WTC11 (cell line): Measurements from ENCODE around the gene CCDC92. TPM values are rescaled to one million over a fixed set of nuclear protein-coding genes. Genes with fewer than 3 reads are reported as not detected.
A peak's percentile ranks its signal among the peaks of the same experiment; 100 is the strongest.

Experiments
- ATAC-seq: fragments of 200-7000 bp; cut with Tn5 transposase; 2 replicates; pipeline ENCODE4 v1.10.0; 2021; ENCODE audit warnings: mild to moderate bottlenecking, moderate library complexity
- CTCF ChIA-PET: fragments of 300-600 bp; sonication (Branson Sonifier 250); formaldehyde crosslinking; loops from one replicate; lab custom pipeline; 2021; ENCODE audit warnings: antibody characterized with exemption; lab: Charles Lee
- POLR2A ChIA-PET: fragments of 350-600 bp; sonication (Branson Sonifier 250); formaldehyde crosslinking; loops from one replicate; lab custom pipeline; 2021; ENCODE audit warnings: antibody characterized with exemption; lab: Charles Lee
- DNase-seq: peaks from one replicate; pipeline ENCODE4 v3.0.0; 2021; ENCODE audit warnings: low spot score
- H3K27ac Mint-ChIP-seq: 2 replicates; pipeline ENCODE4 v1.8.0; 2021; ENCODE audit warnings: mixed read lengths
- H3K27me3 Mint-ChIP-seq: 2 replicates; pipeline ENCODE4 v1.8.0; 2021; ENCODE audit warnings: low read depth, mild to moderate bottlenecking, moderate library complexity, mixed read lengths
- H3K36me3 Mint-ChIP-seq: 2 replicates; pipeline ENCODE4 v1.8.0; 2021; ENCODE audit warnings: mixed read lengths
- H3K4me1 Mint-ChIP-seq: 2 replicates; pipeline ENCODE4 v1.8.0; 2022; ENCODE audit warnings: mixed read lengths
- H3K4me3 Mint-ChIP-seq: 2 replicates; pipeline ENCODE4 v1.8.0; 2021; ENCODE audit warnings: mild to moderate bottlenecking, moderate library complexity, mixed read lengths
- H3K9me3 Mint-ChIP-seq: 2 replicates; pipeline ENCODE4 v1.8.0; 2021; ENCODE audit warnings: mixed read lengths
- ESRRA ChIP-seq: sonication (generic); formaldehyde crosslinking; IDR thresholded peaks from 2 replicates; pipeline ENCODE4 v1.8.1; 2022; ENCODE audit warnings: mild to moderate bottlenecking, missing genetic modification reagents, borderline replicate concordance
- FOXK1 ChIP-seq: sonication (generic); formaldehyde crosslinking; IDR thresholded peaks from 2 replicates; pipeline ENCODE4 v1.8.0; 2022; ENCODE audit warnings: mild to moderate bottlenecking, moderate library complexity, missing genetic modification reagents
- FOXP1 ChIP-seq: sonication (generic); formaldehyde crosslinking; IDR thresholded peaks from 2 replicates; pipeline ENCODE4 v1.8.0; 2022; ENCODE audit warnings: missing genetic modification reagents, mild to moderate bottlenecking, moderate library complexity, borderline replicate concordance
- GTF2I ChIP-seq: fragments of 250-450 bp; sonication (Bioruptor Pico); conservative IDR thresholded peaks from 2 replicates; pipeline ENCODE4 v1.4.0; 2021; ENCODE audit warnings: mild to moderate bottlenecking
- OVOL2 ChIP-seq: fragments of 250-450 bp; sonication (Bioruptor Pico); IDR thresholded peaks from 2 replicates; pipeline ENCODE4 v1.9.0; 2021; ENCODE audit warnings: mild to moderate bottlenecking, borderline replicate concordance
- SP1 ChIP-seq: sonication (generic); formaldehyde crosslinking; conservative IDR thresholded peaks from 2 replicates; pipeline ENCODE4 v1.8.1; 2022; ENCODE audit warnings: missing genetic modification reagents
- TCF7 ChIP-seq: sonication (generic); formaldehyde crosslinking; IDR thresholded peaks from 2 replicates; pipeline ENCODE4 v1.8.0; 2022; ENCODE audit warnings: mild to moderate bottlenecking, low read depth, missing genetic modification reagents, moderate library complexity
- TEAD1 ChIP-seq: sonication (generic); formaldehyde crosslinking; IDR thresholded peaks from 2 replicates; pipeline ENCODE4 v1.8.0; 2022; ENCODE audit warnings: mild to moderate bottlenecking, missing genetic modification reagents
- ZNF263 ChIP-seq: sonication (generic); formaldehyde crosslinking; IDR thresholded peaks from 2 replicates; pipeline ENCODE4 v1.8.1; 2022; ENCODE audit warnings: low read depth, mild to moderate bottlenecking, moderate library complexity, missing genetic modification reagents
- ZNF671 ChIP-seq: fragments of 250-450 bp; sonication (Bioruptor Pico); IDR thresholded peaks from 2 replicates; pipeline ENCODE4 v1.8.0; 2021; ENCODE audit warnings: mild to moderate bottlenecking
- total RNA-seq: library from RNA; stranded (reverse); gene quantifications from 3 replicates; pipeline ENCODE4 v1.2.3, GENCODE V29; 2021
- TF ChIP-seq, protein P1 (sequence below): sonication (generic); formaldehyde crosslinking; IDR thresholded peaks from 2 replicates; pipeline ENCODE4 v1.8.0; 2022; ENCODE audit warnings: mild to moderate bottlenecking, missing genetic modification reagents
- TF ChIP-seq, protein P2 (sequence below): sonication (generic); formaldehyde crosslinking; IDR thresholded peaks from 2 replicates; pipeline ENCODE4 v1.8.1; 2022; ENCODE audit warnings: missing genetic modification reagents, borderline replicate concordance
- TF ChIP-seq, protein P3 (sequence below): sonication (generic); formaldehyde crosslinking; conservative IDR thresholded peaks from 2 replicates; pipeline ENCODE4 v1.8.1; 2023; ENCODE audit warnings: mild to moderate bottlenecking, low read depth, missing genetic modification reagents, moderate library complexity
- TF ChIP-seq, protein P4 (sequence below): fragments of 250-450 bp; sonication (Bioruptor Pico); IDR thresholded peaks from 2 replicates; pipeline ENCODE4 v1.9.0; 2021; ENCODE audit warnings: mild to moderate bottlenecking
- TF ChIP-seq, protein P5 (sequence below): sonication (generic); formaldehyde crosslinking; IDR thresholded peaks from 2 replicates; pipeline ENCODE4 v1.8.1; 2023; ENCODE audit warnings: mild to moderate bottlenecking, missing genetic modification reagents, moderate library complexity
- TF ChIP-seq, protein P6 (sequence below): sonication (generic); formaldehyde crosslinking; IDR thresholded peaks from 2 replicates; pipeline ENCODE4 v1.8.0; 2022; ENCODE audit warnings: mild to moderate bottlenecking, missing genetic modification reagents

CCDC92 gene
- total RNA-seq, 1 experiment from 2014 or later, result 2.7 TPM

DNA sequence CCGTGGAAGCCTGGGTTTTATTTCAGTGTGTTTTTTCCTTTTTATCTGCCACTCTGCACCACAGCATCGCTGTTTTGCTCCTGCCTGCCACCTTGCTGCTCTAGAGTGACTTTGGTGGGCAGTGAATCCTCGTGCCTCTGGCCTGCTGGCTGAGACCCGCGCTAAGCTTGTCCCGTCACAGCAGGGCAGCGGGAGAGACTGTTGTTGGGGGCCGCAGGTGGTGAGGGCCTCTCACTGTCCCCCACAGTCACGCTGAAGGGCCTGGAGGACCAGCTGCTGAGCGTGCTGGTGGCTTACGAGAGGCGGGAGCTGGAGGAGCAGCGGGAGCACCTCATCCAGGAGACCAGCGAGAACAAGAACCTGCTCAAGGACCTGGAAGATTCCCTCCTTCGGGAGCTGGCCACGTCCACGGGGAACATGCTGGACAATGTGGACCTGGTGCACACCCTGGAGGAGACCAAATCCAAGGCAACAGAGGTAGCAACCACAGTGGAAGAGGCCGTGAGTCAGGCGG, 55.2 kb downstream of the CCDC92 start:
- CTCF ChIA-PET, result no interaction called here
- peaks cover 7% of the 10 kb centered on the region for H3K4me1 Mint-ChIP-seq
- TF ChIP-seq, protein P1, sequence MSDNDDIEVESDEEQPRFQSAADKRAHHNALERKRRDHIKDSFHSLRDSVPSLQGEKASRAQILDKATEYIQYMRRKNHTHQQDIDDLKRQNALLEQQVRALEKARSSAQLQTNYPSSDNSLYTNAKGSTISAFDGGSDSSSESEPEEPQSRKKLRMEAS (CRISPR knock-in tag), result no peak
- TF ChIP-seq FOXK1 (CRISPR knock-in tag) (no peak), ZNF263 (CRISPR knock-in tag) (peak; percentile 40; the same call in 1 of the 2 replicates)
- H3K36me3 Mint-ChIP-seq, result peaks cover 4% of the 10 kb centered on the region
- DNase-seq (no peak), ATAC-seq (no peak)
- H3K27me3 Mint-ChIP-seq, result peaks cover 7% of the 10 kb centered on the region
- no peak overlapping the region for H3K27ac Mint-ChIP-seq
- peaks cover 4% of the 10 kb centered on the region for H3K9me3 Mint-ChIP-seq
- POLR2A ChIA-PET, result no interaction called here
- H3K4me3 Mint-ChIP-seq, result no peak overlapping the region

DNA sequence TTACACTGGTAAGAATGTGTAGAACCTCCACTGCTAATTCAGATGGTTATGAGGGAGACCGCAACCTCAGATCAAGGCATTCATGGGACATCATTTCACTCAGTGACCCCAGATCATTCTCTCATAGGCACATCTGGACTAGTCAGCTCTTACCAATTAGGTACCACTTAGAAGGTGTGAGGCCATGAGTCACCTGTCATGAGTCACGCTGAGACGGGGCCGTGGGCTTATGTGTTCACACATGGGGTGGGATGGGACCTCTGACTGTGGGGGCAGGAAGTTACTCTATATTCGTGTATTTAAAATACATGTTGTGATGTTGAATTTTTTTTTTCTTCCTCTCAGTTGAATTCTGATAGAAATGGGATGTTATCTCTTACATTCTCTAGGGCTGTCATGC, 55.9 kb downstream of the CCDC92 start:
- H3K27ac Mint-ChIP-seq, result no peak overlapping the region
- ATAC-seq, result no peak

DNA sequence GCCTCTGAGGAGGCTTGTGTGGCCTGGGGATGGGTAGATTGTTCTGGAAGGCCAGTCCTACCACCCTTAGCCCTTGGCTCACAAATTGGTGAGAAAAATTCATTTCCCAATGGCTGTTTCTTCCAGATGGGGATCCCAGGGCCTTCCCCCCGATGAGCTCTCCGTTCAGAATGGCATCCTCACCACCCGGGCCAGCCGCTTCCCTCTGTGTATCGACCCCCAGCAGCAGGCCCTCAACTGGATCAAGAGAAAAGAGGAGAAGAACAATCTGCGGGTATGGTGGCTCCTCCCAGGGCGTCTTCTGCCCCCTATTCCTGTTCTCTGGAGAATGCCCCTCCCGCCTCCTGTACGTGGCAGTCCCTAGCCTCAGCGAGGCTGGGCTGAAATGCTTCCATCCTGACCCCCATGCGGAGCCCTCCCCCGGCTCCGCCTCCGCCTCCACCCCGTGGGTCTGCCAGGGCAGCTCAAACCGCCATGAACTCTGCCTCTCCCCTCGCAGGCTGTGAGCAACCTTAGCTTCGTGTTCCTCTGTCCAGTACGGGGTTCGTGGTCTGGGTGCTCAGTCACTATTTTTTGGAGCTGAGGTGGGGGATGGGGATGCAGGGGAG, 57.8 kb downstream of the CCDC92 start:
- H3K4me1 Mint-ChIP-seq, result peaks cover 7% of the 10 kb centered on the region
- POLR2A ChIA-PET, result no interaction called here
- peaks cover 10% of the 10 kb centered on the region for H3K36me3 Mint-ChIP-seq
- no peak overlapping the region for H3K4me3 Mint-ChIP-seq
- DNase-seq (peak; percentile 29), ATAC-seq (peak; percentile 86)
- peaks cover 10% of the 10 kb centered on the region for H3K9me3 Mint-ChIP-seq
- no peak overlapping the region for H3K27ac Mint-ChIP-seq
- CTCF ChIA-PET, result interaction anchor here (1.5 to 2.8 kb wide), 3 partner anchors 9 to 73 kb away, joined by 4 to 17 read pairs (median 12); no protein-coding TSS in a partner anchor
- TF ChIP-seq, protein P2, sequence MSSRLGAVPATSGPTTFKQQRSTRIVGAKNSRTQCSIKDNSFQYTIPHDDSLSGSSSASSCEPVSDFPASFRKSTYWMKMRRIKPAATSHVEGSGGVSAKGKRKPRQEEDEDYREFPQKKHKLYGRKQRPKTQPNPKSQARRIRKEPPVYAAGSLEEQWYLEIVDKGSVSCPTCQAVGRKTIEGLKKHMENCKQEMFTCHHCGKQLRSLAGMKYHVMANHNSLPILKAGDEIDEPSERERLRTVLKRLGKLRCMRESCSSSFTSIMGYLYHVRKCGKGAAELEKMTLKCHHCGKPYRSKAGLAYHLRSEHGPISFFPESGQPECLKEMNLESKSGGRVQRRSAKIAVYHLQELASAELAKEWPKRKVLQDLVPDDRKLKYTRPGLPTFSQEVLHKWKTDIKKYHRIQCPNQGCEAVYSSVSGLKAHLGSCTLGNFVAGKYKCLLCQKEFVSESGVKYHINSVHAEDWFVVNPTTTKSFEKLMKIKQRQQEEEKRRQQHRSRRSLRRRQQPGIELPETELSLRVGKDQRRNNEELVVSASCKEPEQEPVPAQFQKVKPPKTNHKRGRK (CRISPR knock-in tag), result no peak
- TF ChIP-seq FOXP1 (CRISPR knock-in tag), result no peak
- TF ChIP-seq, protein P3, sequence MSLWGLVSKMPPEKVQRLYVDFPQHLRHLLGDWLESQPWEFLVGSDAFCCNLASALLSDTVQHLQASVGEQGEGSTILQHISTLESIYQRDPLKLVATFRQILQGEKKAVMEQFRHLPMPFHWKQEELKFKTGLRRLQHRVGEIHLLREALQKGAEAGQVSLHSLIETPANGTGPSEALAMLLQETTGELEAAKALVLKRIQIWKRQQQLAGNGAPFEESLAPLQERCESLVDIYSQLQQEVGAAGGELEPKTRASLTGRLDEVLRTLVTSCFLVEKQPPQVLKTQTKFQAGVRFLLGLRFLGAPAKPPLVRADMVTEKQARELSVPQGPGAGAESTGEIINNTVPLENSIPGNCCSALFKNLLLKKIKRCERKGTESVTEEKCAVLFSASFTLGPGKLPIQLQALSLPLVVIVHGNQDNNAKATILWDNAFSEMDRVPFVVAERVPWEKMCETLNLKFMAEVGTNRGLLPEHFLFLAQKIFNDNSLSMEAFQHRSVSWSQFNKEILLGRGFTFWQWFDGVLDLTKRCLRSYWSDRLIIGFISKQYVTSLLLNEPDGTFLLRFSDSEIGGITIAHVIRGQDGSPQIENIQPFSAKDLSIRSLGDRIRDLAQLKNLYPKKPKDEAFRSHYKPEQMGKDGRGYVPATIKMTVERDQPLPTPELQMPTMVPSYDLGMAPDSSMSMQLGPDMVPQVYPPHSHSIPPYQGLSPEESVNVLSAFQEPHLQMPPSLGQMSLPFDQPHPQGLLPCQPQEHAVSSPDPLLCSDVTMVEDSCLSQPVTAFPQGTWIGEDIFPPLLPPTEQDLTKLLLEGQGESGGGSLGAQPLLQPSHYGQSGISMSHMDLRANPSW (CRISPR knock-in tag), result no peak
- TF ChIP-seq, protein P4, sequence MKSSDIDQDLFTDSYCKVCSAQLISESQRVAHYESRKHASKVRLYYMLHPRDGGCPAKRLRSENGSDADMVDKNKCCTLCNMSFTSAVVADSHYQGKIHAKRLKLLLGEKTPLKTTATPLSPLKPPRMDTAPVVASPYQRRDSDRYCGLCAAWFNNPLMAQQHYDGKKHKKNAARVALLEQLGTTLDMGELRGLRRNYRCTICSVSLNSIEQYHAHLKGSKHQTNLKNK (CRISPR knock-in tag), result no peak
- TF ChIP-seq, protein P5, sequence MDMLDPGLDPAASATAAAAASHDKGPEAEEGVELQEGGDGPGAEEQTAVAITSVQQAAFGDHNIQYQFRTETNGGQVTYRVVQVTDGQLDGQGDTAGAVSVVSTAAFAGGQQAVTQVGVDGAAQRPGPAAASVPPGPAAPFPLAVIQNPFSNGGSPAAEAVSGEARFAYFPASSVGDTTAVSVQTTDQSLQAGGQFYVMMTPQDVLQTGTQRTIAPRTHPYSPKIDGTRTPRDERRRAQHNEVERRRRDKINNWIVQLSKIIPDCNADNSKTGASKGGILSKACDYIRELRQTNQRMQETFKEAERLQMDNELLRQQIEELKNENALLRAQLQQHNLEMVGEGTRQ (CRISPR knock-in tag), result no peak
- TF ChIP-seq, protein P6, sequence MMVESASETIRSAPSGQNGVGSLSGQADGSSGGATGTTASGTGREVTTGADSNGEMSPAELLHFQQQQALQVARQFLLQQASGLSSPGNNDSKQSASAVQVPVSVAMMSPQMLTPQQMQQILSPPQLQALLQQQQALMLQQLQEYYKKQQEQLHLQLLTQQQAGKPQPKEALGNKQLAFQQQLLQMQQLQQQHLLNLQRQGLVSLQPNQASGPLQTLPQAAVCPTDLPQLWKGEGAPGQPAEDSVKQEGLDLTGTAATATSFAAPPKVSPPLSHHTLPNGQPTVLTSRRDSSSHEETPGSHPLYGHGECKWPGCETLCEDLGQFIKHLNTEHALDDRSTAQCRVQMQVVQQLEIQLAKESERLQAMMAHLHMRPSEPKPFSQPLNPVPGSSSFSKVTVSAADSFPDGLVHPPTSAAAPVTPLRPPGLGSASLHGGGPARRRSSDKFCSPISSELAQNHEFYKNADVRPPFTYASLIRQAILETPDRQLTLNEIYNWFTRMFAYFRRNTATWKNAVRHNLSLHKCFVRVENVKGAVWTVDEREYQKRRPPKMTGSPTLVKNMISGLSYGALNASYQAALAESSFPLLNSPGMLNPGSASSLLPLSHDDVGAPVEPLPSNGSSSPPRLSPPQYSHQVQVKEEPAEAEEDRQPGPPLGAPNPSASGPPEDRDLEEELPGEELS (CRISPR knock-in tag), result no peak
- peaks cover 16% of the 10 kb centered on the region for H3K27me3 Mint-ChIP-seq

More for the DNA sequence above, 55.9 kb downstream of the CCDC92 start:
- no peak overlapping the region for H3K4me3 Mint-ChIP-seq
- CTCF ChIA-PET, result interaction anchor here (1.2 kb wide), 1 partner anchor 11 kb away, joined by 3 read pairs; no protein-coding TSS in a partner anchor
- POLR2A ChIA-PET, result no interaction called here
- no peak for DNase-seq
- TF ChIP-seq TCF7 (no peak), ZNF671 (CRISPR knock-in tag) (no peak), SP1 (CRISPR knock-in tag) (no peak), OVOL2 (CRISPR knock-in tag) (no peak), GTF2I (CRISPR knock-in tag) (no peak), TEAD1 (CRISPR knock-in tag) (no peak), ESRRA (CRISPR knock-in tag) (no peak)
- peaks cover 4% of the 10 kb centered on the region for H3K36me3 Mint-ChIP-seq
- H3K27me3 Mint-ChIP-seq, result peaks cover 7% of the 10 kb centered on the region
- H3K4me1 Mint-ChIP-seq, result peaks cover 7% of the 10 kb centered on the region
- H3K9me3 Mint-ChIP-seq, result peaks cover 4% of the 10 kb centered on the region
